HPDE6-E6E7 (cell line): ENCODE measurements around the gene VWA1.
A peak's percentile ranks its signal among the peaks of the same experiment; 100 is the strongest.
"Not testable (repeated sequence)": the region's sequence is repeated elsewhere in the genome, so short reads cannot be mapped to it uniquely, and the experiment has no call there.

Experiments
- DNase-seq: peaks from one replicate; pipeline ENCODE4 v3.0.0; 2011; ENCODE audit warnings: missing footprints; ENCODE audit errors: extremely low spot score

The VWA1 gene

DNA sequence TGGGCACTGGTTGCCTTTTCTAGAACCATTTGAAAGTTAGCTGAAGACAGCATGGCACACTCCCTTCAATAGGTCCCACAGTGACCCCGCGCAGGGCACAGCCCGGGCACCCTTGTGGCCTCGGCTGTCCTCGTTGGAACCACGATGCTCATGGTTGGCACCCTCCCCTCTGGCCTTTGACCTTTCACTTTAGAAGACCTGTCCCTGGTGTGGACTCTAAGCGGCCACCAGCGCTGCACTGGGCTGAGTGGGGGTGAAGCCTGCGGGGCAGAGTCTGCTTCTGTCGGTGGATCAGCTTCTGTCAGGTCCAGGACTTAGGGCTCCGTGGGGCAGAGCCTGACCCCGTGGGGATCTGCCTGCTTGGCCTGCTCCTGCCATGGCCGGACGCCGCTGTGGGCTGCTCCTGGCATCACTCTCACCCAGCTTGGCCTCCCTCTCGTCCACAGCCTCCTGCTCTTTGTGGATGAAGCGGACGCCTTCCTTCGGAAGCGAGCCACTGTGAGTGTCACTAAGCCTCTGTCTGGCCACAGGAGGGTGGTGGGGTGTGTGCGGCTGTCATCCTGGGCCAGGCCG, 21.3 kb downstream of the VWA1 start:
- not testable (repeated sequence) for DNase-seq

DNA sequence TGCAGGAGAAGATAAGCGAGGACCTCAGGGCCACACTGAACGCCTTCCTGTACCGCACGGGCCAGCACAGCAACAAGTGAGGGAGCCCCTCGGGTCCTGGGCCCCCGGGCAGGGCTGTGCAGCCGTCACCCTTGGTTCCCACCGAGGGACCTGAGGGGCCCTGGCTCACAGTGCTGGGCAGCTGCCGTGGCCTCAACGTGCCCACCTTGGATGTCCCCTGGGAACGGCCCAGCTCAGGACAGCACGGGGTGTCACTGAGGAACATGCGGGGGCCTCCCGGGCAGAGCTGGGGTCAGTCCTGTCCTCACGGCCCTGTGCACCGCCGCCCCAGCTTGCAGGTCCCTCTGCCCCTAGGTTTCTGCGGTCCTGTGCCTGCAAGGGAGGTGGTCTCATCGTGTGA, 23.7 kb downstream of the VWA1 start:
- not testable (repeated sequence) for DNase-seq

DNA sequence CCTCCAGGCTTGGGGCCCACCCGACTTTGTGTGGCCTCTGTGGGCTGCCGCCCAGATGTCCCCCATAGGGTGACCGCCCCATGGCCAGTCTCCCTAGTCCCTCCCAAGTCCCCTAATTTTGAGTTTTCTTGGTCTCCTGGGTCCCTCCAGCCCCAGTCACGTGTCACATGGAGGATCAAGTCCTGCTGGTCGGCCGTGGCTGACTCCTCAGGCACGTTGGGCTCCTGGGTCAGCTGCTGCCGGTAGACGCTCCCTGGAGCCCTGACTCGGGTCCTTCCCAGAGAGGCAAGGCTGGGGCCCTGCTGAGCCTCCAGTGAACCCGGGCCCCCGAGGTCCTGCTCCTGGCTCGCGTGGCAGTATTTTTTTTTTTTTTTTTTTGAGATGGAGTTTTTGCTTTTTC, 24.2 kb downstream of the VWA1 start:
- DNase-seq: not testable (repeated sequence)

DNA sequence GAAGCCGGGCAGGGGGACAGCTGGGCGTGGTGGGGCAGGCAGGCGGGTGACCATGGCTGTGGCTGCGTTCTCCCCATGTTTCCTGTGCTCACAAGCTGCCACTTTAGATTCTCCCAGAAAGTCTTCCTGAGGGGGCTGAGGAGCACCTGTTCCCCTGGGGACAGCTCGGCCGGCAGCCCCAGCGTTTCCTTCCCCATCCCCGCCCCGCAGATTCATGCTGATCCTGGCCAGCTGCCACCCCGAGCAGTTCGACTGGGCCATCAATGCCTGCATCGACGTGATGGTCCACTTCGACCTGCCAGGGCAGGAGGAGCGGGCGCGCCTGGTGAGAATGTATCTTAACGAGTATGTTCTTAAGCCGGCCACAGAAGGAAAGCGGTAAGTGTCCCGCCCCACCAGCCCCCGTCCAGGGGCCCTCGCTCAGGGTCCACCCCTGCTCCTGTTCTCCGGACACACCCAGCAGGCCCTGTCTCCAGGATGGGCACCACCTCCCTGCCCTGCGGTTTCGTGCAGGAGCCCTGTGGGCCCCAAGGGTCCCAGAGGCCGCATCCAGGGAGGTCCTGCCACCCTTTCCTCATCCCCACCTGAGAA, 25.1 kb downstream of the VWA1 start:
- DNase-seq: no peak

DNA sequence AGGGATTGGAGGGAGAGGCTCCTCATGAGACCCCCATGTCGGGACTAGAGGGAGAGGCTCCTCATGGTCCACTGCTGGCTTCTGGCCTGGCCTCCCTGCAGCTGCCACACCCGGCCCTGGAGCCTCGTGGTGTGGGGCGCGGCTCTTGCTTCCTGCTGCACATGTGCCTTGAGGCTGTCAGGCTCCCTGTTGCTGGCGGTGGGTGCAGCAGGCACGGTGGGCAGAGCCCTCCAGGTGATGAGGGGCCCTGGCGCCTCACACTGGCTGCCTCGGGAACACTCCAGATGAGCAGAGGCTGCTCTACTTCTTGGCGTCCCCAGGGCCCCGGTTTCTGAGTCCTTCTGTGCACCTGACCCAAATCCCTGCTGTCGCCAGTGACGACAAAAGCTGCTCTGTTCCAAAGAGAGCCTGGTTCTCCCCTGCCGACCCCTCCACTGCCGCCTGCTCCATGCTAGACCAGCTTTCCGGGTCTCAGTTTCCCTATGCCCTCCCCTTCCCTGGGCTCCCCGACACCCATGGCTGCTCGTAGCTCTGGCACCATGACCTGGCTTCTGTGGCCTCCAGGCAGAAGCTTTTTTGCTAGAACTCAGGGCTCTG, 26.3 kb downstream of the VWA1 start:
- DNase-seq: no peak

DNA sequence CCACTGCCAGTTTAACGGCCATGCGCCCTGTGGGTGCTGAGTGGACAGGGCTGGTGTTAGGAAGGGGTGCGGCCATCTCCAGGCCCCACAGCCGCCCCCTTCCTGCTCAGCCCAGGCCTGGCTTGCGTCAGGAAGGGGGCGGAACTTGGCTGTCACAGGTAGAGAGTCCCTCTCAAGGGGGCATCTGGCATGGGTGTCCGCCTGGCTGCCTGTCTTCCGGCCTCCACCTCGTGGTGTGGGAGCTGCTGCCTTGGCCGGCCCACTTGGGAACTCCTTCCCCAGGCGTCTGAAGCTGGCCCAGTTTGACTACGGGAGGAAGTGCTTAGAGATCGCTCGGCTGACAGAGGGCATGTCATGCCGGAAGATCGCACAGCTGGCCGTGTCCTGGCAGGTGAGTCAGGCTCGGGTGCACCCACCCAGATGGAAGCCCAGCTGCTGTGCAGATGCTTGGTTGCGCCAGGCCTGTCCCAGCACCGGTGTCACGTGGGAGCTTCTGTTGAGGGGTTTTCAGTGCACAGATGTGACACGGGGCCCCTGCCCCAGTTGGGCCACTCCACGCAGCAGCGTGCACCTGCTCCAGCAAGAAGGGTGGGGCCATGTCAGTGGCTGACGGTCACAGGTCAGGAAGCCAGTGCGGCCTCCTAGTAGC, 27.0 kb downstream of the VWA1 start:
- DNase-seq: peak; percentile 64

DNA sequence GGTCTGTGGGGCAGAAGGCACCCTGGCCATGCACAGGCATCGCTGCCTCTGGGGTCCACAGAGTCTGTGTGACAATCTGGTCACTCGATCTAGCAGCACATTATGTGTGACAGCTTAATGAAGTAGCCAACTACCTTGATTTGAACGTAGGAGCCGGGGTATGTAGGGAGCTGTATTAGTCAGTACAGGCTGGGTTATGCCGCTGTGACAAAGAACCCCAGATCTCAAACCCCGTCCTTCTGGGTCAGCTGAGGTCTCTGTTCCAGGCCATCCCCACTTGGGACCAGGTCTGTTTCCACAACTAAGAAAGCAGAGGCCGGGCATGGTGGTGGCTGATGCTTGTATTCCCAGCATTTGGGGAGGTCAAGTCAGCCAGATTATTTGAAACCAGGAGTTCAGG, 27.8 kb downstream of the VWA1 start:
- DNase-seq: no peak

DNA sequence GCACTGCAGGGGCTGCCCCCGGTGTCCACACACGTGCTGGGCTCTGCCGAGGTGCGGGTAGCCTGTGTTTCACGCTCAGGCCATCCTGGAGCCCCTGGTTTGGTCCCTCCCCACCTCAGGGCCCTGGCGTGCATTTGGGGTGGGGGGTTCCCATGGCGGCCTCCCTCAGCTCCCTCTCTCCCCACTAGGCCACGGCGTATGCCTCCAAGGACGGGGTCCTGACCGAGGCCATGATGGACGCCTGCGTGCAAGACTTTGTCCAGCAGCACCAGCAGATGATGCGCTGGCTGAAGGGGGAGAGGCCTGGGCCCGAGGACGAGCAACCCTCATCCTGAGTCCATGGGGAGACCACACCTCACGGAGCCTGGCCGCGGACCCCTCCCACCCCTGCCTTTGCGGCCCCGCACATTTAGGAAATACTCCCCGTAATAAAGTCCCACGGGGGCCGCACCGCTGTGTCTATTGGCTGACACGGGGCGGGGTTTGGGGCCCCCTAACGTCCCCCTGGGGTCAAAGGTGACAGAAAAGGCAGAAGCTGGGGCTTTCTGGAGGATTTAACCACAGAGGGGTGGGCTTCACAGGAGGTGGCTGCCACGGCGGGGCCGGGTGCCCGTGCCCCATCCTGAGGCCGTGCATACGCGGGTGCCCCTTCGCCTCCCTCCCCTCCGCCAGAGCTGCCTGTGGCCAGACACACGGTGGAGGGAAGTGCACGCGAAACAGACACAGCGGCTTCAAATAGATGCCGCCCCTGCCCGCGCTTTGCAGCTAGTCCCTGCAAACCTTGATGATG, 32.9 kb downstream of the VWA1 start:
- DNase-seq: not testable (repeated sequence)

DNA sequence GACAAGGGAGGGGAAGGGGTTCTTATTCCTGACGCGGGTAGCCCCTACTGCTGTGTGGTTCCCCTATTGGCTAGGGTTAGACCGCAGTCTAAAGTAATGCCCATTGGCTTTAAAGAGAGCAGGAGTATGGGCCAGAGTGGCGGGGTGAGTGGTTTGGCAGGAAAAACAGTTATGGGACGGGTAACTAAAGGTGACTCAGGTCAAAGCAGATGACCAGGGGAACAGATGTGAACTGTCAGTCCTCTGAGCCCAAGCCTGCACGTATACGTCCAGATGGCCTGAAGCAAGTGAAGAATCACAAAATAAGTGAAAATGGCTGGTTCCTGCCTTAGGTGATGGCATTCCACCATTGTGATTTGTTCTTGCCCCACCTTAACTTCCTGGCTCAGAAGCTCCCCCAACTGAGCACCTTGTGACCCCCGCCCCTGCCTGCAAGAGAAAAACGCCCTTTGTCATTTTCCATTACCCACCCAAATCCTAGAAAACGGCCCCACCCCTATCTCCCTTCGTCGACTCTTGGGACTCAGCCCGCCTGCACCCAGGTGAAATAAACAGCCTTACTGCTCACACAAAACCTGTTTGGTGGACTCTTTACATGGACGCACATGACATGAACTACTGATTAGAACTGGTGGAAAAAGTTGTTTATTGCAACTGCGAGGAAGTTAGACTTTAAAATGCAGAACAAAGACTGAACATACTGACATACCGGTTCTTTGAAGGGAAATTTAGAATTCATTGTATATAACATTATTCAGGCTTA, 35.3 kb downstream of the VWA1 start:
- DNase-seq: no peak

DNA sequence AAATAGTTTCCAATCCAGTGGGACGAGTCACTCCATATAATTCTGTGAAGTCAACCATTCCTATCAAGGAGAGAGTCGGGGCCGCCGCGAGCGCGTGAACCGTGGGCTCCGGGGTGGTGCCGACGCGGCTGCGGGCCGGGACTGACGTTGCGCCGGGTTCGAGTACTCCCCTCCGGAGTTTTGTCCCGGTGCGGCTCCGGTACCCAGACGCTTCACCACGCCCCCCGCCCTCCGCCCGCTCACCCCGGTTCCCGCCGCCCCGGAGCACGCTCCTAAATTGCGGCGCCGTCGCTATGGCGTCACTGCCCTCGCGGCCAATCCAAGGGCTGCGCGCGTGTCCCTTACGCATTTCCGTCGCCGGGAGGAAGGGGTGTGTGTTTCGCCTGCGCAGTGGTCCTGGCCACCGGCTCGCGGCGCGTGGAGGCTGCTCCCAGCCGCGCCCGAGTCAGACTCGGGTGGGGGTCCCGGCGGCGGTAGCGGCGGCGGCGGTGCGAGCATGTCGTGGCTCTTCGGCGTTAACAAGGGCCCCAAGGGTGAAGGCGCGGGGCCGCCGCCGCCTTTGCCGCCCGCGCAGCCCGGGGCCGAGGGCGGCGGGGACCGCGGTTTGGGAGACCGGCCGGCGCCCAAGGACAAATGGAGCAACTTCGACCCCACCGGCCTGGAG, 36.0 kb downstream of the VWA1 start, which contains the start of gene ATAD3B:
TSS of gene ATAD3B (plus strand) at position 377 of the 664 bp plus-strand sequence. CDS start at position 497, 120 bp downstream.
- peak; percentile 77 for DNase-seq

DNA sequence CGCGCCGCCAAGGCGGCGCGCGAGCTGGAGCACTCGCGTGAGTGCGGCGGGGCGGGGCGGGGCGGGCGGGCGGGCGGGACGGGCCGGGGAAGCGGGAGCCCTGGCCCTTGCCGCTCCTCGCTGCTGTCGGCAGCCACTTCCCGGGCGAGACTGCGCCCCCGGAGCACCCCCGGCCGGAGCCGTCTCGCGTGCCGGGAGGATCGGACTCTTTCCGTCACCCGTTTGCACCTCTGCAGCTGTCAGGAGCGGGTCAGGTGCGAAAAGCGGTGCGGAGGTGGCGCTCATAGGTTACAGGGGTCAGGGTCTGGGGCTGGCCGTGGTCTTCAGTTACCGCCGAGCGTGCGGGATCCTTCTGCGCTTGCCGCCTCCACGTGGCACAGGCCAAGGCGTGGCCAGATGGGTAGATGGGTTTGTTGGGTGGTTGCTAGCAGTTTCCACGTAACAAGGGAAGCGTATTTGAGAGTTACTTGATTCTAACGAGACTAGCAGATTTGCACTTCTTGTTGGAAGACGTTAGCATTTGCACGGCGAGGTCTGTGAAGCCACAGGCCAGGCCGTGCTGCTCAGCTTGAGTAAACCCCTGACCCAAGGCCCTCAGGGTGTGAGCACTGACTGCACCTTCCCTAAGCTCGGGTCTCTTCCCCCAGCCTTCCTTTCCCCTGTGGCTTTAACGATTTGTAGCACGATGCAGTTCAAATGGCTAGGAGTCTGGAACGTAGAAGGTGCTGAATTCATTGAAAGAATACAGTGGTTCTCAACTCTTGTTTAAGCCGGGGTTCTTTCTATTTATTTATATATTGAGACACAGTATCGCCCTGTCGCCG, 36.8 kb downstream of the VWA1 start:
- not testable (repeated sequence) for DNase-seq

DNA sequence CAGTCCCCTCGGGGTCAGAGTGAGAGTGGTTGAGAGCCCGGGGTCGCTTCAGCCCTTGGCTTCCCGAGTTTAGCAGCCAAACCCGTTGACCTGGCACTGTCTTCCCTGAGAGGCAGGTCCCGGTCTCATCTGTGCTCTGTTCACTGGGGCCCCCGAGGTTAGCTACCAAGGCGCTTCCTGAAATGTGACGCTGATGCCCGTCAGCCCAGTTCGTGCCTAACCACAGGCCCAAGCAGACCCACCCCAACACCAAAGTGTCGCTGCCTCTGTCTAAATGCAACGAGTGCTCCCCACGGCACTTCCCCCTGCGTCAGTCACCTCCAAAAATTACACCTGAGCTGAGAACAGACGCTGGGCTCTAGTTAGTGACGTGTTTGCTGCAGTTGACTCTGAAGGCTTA, 40.5 kb downstream of the VWA1 start:
- not testable (repeated sequence) for DNase-seq

DNA sequence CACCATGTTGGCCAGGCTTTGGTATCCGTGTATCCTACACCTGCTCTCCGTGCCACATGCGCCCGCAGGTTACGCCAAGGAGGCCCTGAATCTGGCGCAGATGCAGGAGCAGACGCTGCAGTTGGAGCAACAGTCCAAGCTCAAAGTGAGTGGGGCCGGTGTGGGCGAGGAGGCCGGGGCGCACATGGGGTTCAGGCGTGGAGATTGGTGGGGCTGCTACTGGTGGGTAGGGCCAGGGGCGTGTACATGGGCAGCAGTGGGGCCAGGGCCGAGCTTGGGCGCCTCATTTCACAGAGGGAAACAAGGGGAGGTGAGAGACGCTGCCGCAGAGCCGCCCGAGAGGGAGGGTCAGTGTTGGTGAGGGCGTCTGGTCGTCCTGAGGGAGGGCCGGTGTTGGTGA, 41.7 kb downstream of the VWA1 start:
- DNase-seq: no peak

DNA sequence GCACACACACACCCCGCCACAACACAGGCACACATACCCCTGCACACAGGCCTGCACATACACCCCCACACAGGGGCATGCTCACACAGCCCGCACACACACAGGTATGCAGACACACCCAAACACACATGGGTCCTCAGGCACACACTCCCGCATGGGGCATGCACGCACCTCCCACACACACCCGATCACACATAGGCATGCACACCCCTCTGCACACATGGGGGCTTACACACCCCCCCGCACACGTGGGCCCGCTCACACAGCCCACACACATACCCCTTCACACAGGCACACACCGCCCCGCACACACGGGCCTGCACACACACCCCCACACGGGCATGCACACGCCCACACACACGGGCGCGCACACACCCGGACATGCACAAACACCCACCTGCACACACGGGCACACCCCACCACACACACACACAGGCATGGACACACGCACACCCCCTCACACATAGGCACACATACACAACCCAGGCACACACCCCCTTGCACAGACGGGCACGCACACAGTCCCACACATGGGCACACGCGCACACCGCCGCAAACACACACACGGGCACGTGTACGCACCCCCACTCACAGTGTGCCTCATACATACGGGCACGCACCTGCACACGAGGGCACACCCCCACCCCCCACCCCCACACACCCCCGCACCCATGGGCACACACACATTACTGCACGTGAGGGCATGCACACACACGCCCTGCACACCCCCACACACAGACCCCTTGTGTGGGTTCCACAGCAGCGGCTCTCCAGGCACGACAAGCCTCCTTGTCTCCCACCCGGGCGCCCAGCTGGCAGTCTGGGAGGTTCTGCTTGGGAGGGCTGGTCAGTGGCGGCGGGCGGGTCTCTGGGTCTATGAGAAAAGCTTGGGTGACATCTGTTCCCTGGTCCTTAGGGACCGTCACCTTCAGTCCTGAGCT, 44.3 kb downstream of the VWA1 start:
- no peak for DNase-seq

DNA sequence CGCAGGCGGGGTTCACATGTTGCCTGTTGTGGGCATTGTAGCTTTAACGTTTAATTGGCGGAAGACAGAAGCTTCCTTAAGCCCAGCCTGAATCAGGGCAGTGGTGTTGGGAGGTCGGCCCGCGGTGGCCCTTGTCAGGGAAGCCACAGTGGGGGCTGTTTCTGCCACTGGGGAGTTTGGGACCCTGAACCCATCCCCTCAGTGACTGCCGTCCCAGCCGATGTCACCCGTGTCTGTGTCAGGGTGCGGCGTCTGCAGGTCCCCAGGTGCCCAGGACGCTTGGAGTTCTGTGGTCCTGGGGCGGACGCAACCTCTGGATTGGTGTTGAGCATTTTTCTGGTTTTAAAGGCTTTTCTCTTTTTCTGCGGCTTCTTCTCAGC, 45.0 kb downstream of the VWA1 start:
- not testable (repeated sequence) for DNase-seq

DNA sequence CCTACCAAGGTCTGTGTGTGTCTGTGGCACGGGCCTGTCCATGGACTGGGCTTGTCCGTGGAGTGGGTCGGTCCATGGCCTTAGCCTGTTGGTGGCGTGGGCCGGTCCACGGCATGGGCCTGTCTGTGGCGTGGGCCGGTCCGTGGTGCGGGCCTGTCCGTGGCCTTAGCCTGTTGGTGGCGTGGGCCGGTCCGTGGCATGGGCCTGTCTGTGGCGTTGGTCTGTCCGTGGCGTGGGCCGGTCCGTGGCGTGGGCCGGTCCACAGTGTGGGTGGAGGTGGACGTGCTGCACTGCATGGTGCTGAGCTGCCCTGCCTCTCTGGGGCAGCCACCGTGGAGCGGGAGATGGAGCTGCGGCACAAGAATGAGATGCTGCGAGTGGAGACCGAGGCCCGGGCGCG, 46.3 kb downstream of the VWA1 start:
- not testable (repeated sequence) for DNase-seq

DNA sequence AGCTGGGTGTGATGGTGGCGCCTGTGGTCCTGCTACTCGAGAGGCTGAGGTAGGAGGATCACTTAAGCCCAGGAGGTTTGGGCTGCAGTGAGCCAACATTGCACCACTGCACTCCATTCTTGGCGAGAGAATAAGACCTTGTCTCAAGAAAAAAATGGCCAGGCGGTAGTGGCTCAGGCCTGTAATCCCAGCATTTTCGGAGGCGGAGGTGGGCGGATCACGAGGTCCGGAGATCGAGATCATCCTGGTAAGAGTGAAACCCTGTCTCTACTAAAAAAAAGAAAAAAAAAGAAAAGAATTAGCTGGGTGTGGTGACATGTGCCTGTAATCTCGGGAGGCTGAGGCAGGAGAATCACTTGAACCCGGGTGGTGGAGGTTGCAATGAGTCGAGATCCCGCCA, 47.4 kb downstream of the VWA1 start:
- no peak for DNase-seq

DNA sequence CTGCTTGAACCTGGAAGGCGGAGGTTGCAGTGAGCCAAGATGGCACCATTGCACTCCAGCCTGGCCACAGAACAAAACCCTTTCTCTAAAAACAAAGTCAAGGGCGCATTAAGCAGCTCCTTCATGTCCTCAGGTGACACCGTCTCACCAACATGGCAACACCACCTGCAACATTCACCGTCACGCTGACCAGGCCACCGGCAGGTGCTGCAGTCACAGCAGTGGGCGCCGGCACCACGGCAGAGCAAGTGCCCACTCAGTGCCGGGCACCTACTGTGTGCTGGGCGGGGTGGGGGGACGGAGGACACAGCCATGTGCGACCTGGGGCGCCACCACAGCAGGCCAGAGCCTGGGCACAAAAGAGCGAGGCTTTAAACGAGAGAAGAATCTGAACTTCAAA, 48.2 kb downstream of the VWA1 start:
- no peak for DNase-seq
